GM21717 (cell line): Measurements from ENCODE around the gene PSAPL1.

ENCODE experiments used
- ATAC-seq: cut with Tn5 transposase; IDR thresholded peaks from one replicate; pipeline ENCODE4 v1.9.1; 2021; ENCODE audit warnings: mild to moderate bottlenecking, moderate library complexity; ENCODE audit not compliant: unreplicated experiment

Gene PSAPL1, protein sequence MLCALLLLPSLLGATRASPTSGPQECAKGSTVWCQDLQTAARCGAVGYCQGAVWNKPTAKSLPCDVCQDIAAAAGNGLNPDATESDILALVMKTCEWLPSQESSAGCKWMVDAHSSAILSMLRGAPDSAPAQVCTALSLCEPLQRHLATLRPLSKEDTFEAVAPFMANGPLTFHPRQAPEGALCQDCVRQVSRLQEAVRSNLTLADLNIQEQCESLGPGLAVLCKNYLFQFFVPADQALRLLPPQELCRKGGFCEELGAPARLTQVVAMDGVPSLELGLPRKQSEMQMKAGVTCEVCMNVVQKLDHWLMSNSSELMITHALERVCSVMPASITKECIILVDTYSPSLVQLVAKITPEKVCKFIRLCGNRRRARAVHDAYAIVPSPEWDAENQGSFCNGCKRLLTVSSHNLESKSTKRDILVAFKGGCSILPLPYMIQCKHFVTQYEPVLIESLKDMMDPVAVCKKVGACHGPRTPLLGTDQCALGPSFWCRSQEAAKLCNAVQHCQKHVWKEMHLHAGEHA

DNA sequence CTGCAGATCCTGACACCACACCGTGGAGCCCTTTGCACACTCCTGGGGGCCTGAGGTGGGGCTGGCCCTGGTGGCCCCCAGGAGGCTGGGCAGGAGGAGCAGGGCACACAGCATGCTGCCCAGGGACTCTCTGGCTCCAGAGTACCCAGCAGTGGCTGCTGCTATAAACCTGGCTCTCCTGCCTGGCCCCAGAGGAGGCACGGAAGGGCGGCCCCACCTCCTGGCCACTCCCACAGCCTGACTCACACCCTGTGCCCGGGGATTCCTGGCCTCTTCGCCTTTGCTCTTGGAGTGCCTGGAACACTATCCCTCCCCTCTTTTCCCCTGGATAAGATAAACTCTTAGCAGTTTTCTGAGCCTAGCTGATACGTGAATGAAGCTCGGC, at the start of gene PSAPL1:
PSAPL1 (minus strand) TSS at position 165 of the 385 bp plus-strand sequence; CDS start at position 114, 51 bp downstream.
- no peak for ATAC-seq

DNA sequence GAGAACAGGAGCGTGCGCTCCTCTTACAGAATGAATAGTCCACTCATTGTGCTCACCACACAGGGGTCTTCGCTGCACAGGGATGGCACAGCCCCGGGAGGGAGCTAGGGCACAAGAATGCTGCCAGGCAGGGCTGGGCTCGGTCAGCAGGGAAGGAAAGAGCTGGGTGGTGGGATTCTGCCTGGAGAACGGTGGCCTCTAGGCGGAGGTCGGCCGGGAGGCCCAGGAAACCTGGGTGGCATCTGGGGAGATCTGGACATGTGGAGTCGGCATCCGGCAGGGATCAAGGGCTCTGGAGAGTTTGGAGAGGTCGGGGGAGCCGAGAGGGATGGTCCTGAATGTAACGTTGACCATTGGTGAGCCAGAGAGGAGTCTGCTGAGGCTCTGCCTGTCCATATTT, 46.5 kb upstream of the PSAPL1 start:
- no peak for ATAC-seq

DNA sequence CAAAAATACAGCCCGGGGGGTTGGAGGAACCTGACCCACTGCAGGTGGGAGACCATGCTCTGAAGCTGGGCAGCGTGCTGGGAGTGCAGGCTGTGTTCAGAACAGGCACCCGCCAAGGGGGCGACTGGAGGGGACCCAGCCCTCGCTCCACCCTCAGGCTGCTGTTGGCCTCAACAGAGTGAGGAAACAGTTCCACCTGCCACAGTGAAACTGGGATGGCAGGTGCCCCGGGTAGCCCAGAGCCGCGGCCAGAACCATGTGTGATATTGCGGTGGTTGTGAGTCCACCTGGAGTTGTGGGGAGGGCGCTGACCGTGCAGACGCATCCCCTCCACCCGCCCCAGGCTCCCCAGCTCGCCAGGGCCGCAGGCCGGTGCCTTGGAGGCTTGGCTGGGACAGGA, 45.7 kb upstream of the PSAPL1 start:
- ATAC-seq = no peak

DNA sequence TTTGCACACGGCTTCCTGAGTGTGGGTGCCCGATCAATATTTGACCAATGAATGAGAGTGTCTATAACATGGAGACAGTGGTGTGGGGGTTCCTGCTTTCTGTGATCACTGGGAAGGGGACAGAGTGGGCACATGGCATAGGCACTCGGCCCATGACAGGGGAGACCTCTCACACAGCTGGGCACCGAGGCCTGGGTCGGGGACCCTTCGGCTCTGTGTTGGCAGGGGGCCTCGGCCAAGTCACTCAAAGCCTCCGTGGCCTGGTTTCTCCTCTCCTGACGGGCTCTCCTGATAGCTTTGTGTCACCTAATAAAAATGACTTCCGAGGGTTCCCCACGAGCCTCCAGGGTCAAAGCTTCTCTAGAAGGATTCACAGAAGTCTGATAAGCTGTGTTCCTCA, 43.9 kb upstream of the PSAPL1 start:
- ATAC-seq = no peak

DNA sequence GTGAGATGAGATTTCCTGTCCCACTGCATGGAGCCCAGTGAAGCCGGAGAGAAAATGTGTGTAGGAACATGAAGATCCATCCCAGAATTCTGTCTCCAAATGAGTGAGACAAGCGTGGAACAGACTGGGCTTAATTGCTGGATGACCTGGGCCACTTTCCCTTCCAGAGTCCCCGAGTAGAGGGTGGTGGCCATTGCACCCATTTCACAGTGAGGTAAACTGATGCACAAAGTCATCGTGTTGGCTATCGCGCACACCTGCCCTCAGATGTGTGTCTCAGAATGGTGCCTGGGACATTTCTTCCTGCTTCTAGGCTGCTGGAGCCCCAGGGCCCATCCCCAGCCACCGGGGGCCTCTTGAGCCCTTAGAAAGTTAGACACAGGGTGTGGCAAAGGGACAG, 43.0 kb upstream of the PSAPL1 start:
- ATAC-seq = no peak

DNA sequence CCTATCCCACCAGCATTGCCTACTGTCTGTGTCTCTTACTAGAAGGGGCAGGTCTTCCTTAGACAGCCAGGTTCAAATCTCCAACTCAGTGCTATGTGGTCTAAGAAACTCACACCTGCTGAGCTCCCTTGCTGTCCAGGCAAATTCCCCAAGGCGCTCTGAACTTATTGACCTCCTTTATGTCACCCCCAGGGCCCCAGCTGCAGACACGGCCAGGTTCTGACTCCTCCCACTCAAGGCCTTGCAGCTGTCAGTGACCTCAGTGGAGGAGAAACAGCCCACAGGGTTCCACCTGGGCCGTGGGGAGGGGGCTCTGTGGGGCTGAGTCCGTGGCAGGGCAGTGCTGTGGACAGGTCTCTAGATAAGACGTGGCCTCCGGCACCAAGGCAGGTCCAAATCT, 42.1 kb upstream of the PSAPL1 start:
- ATAC-seq = no peak

- no peak for ATAC-seq
Observed at GRCh38 chr4:7475207-7475606, 40.5 kb upstream of the PSAPL1 start.

GRCh38 chr4:7474320-7474719, 39.6 kb upstream of the PSAPL1 start:
- ATAC-seq = no peak

DNA sequence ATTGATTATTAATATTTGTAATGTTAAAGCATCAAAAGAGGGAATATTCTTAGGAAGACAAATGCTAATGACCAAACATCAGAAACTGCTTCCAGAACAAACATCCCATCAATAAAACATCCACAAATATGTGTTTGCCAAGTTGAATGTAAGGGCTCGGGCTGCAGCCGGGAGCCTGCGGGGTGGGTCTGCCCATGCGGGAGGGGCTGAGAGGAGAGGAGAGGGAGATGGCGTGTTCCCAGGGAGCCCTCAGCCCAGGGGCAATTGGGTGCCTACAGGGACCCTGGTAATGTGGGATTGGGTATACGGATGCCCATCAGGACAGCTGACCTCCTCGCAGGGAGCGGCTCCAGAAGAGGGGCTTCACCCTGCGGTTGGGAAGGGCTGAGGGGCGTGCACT, 38.4 kb upstream of the PSAPL1 start:
- no peak for ATAC-seq

GRCh38 chr4:7472442-7473013, 37.8 kb upstream of the PSAPL1 start:
- ATAC-seq = no peak

GRCh38 chr4:7470522-7471128, 35.9 kb upstream of the PSAPL1 start:
- no peak for ATAC-seq

DNA sequence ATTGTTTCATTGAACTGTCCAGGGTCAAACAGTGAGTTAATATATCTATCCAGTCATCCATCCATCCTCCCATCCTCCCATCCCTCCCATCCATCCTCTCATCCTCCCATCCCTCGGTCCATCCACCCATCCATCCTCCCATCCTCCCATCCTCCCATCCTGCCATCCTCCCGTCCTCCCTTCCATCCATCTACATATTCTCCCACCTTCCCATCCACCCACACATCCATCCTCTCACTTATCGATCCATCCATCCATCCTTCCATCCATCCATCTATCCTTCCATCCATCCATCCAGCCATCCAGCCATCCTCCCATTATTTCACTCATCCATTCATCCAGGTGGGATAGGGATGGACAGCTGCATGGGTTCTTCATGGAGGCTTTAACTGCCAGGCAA, 35.4 kb upstream of the PSAPL1 start:
- no peak for ATAC-seq

DNA sequence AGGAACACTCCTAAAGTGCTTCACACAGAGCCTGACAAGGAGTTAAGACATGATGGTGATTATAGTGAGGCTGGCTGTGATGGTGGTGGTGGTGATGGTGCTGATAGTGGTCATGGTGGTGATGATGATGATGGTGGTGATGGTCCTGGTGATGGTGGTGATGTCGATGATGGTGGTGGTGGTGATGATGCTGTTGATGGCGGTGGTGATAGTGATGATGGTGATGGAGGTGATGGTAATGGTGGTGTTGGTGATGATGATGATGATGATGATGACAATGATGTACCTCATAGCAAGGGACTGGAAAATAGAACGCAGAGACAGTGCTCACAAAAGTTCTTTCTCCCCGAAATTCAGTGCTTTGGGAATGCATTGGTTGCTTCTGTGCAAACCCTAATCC, 34.3 kb upstream of the PSAPL1 start:
- ATAC-seq = no peak

GRCh38 chr4:7467471-7467870, 32.7 kb upstream of the PSAPL1 start:
- ATAC-seq = no peak

GRCh38 chr4:7466904-7467303, 32.2 kb upstream of the PSAPL1 start:
- ATAC-seq = no peak

GRCh38 chr4:7466215-7466614, 31.5 kb upstream of the PSAPL1 start:
- no peak for ATAC-seq

GRCh38 chr4:7465017-7465416, 30.3 kb upstream of the PSAPL1 start:
- no peak for ATAC-seq

- no peak for ATAC-seq
Observed at GRCh38 chr4:7464259-7464655, 29.5 kb upstream of the PSAPL1 start.

DNA sequence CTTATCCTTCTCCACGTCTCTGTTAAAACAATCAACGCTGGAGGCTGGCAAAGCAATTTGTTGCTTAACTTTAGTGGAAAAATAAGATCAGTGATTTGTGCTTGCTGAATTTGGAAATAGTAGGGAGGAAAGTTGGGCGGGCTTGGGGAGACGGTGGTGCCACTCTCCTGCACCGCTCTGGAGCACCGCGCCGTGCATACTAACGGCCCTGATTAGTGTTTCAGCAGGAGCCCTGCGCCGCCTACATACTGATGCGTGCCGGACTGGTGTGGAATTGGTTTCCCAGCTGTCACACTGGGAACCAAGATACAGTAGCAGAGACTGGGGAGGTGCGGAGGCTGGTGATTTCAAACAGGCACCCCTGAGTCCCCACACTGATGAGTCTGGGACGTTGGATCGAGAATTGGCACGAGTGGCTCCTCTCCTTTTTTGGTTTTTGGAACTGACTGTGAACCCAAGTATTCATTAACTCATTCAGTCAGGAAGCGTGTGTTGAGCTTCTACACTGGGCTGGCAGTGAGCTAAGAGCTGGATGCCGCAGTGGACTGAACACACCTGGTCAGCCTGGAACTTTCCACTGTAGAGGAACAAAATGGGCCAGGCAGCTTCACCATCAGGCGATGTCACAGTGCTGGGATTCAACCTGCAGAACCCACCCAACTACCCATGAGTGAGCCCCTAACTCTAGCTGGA, 29.0 kb upstream of the PSAPL1 start:
- no peak for ATAC-seq

DNA sequence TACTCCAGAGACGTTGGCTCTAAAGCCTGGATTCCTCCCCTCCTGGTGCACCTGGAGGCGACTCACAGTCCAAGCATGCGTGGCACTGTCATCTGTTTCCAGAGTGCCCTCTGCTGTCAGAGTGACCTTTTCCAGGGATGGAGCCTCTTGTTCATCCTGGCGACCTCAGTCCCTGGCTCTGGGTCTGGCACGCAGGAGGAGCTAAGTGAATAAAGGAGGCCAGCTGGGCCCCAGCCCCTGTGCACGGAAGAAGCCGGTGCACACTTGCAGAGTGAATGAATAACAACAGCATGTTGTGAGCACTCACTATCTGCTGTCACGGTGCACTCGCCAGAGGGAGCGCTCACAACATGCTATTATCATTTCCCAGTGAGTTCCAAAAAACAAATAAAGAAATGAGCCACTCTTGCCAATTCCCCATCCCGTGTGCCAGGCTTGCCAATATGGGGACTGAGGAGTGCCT, 27.8 kb upstream of the PSAPL1 start:
- no peak for ATAC-seq

DNA sequence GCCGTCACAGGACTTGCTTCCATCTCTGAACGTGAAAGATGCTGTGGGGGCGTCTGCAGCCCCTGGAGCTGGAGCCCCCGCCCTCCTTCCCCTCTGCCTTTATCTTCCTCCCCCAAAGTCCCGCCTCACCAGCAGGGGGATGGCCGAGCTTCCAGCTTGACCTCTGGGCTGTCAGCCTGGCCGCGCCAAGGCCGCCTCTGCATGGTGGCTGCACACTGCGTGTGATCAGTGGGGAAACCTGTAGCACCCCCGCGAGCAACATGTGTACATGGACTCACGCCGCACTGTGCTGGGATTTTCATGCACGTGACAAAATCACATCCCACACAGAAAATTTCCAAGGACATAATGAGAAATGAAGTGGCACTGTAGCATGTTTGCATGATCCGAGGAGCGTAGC, 26.5 kb upstream of the PSAPL1 start:
- no peak for ATAC-seq
